HG02610 (cell line): ENCODE results near the gene BCAS3.

Experiments
- ATAC-seq: cut with Tn5 transposase; IDR thresholded peaks from one replicate; pipeline ENCODE4 v1.9.1; 2021; ENCODE audit warnings: mild to moderate bottlenecking, moderate library complexity; ENCODE audit not compliant: unreplicated experiment

The BCAS3 gene

GRCh38 chr17:61177351-61177750, 499.7 kb downstream of the BCAS3 start:
- ATAC-seq, result no peak

- no peak for ATAC-seq
These were observed 500.6 kb downstream of the BCAS3 start for GRCh38 chr17:61178284-61178683.

DNA sequence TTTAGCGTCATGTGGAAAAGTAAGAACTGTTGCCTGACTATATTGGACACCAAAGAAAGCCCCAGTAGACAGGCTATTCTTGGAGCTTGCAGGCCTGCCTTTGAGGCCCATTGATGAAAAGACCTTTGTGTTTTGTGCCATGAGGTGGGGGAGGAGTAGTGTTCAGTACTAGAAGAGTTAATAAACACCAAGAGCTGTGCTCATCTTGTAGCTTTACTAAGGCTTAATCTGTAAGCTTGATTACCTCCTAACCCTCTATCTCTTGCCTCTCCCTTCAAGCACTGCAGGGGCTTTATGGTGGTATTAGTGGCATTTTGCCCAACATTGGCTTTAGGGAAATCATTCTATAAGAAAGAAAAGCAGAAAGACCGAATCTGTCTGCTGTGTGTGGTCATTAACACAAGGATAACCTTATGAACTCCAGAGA, 501.7 kb downstream of the BCAS3 start:
- no peak for ATAC-seq

- no peak for ATAC-seq
These were observed 506.1 kb downstream of the BCAS3 start for GRCh38 chr17:61183793-61184192.

DNA sequence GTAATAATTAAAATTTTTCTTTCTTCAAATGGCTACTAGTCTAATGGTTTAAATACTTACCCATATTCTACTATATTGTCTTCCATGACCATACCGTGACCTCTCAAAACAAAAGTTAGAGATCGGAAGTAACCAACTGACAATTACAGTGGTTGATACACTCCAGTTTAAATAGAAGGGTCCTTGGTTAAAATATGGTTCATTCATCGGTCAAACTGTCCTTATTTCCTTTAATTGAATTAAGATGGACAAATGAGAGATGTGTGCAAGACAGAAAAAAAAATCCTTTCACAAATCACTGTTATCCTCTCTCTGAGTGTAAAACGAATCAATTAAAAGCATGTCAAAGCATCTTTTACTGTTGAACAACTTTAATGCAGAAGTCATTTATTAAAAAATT, 507.7 kb downstream of the BCAS3 start:
- no peak for ATAC-seq

GRCh38 chr17:61187038-61187437, 509.4 kb downstream of the BCAS3 start:
- ATAC-seq, result no peak

- no peak for ATAC-seq
These were observed 510.4 kb downstream of the BCAS3 start for GRCh38 chr17:61188081-61188480.

GRCh38 chr17:61189968-61190367, 512.3 kb downstream of the BCAS3 start:
- no peak for ATAC-seq

- no peak for ATAC-seq
These were observed 518.7 kb downstream of the BCAS3 start for GRCh38 chr17:61196302-61196704.

- no peak for ATAC-seq
These were observed 519.1 kb downstream of the BCAS3 start for GRCh38 chr17:61196799-61197198.

- ATAC-seq, result no peak
These were observed 522.0 kb downstream of the BCAS3 start for GRCh38 chr17:61199431-61200338.

- no peak for ATAC-seq
These were observed 522.7 kb downstream of the BCAS3 start for GRCh38 chr17:61200339-61200715.

DNA sequence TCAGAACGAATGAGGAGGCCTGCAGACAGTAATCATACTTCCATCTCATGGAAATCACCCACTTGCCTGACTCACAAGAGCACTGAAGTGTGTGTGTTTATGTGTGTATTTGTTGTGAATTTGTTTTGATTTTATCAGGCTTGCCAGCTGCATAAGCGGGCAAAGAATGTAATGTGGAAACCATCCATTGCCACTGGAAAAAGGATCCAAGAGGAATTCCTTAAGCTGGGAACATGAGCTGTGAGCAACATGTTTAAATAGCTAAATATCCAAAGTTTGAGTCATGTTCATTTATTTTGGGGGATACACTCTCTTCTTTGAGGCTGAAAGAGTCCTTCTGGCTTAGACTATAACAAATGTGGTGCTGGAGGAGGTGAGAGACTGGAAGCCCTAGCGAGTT, 523.6 kb downstream of the BCAS3 start:
- ATAC-seq, result no peak

- ATAC-seq, result no peak
These were observed 524.9 kb downstream of the BCAS3 start for GRCh38 chr17:61202564-61202963.

- ATAC-seq, result no peak
These were observed 526.0 kb downstream of the BCAS3 start for GRCh38 chr17:61203671-61204131.

GRCh38 chr17:61204456-61204855, 526.8 kb downstream of the BCAS3 start:
- ATAC-seq, result no peak

GRCh38 chr17:61205401-61205800, 527.8 kb downstream of the BCAS3 start:
- ATAC-seq, result no peak

- no peak for ATAC-seq
These were observed 528.3 kb downstream of the BCAS3 start for GRCh38 chr17:61205931-61206330.

GRCh38 chr17:61206922-61207321, 529.3 kb downstream of the BCAS3 start:
- no peak for ATAC-seq

GRCh38 chr17:61208301-61209105, 530.9 kb downstream of the BCAS3 start:
- ATAC-seq, result no peak

GRCh38 chr17:61209106-61209439, 531.4 kb downstream of the BCAS3 start:
- ATAC-seq, result no peak

- no peak for ATAC-seq
These were observed 531.9 kb downstream of the BCAS3 start for GRCh38 chr17:61209525-61209924.
